ENCODE data around the gene HIC1. TPM values are rescaled to one million over a fixed set of nuclear protein-coding genes. Genes with fewer than 3 reads are reported as not detected.

HIC1 gene
- total RNA-seq, 2 donors from 2014 or later = 20.5 to 33.1 TPM

GRCh38 chr17:2065949-2066400 is 11.1 kb downstream of the HIC1 start:
- intact Hi-C loops (cut with DNase I) = no loop called here
- no peaks in the 10 kb centered on the region for H3K36me3 ChIP-seq
- no peak for DNase-seq (ENCODE audit: low spot score)
- TF ChIP-seq POLR2A (IDR thresholded peaks at IDR 0.05) (no peak), CTCF (IDR thresholded peaks at IDR 0.05) (no peak), POLR2AphosphoS5 (IDR thresholded peaks at IDR 0.05) (no peak)
- peak overlapping the region; percentile 75 to 82 for H3K27ac ChIP-seq
- 80% methylated on average over 10 of the region's 10 CpGs for WGBS
- H3K27me3 ChIP-seq (replicated peaks; ENCODE audit: insufficient read depth) = no peaks in the 10 kb centered on the region
- H3K4me1 ChIP-seq (replicated peaks) = peaks cover 5% of the 10 kb centered on the region
- H3K4me3 ChIP-seq = no peak overlapping the region
- H3K9me3 ChIP-seq = no peaks in the 10 kb centered on the region

- Histone ChIP-seq H3K4me3 (no peak overlapping the region), H3K36me3 (no peaks in the 10 kb centered on the region), H3K27me3 (replicated peaks; ENCODE audit: insufficient read depth) (no peaks in the 10 kb centered on the region), H3K4me1 (replicated peaks) (peaks cover 6% of the 10 kb centered on the region), H3K27ac (peak overlapping the region; percentile 56 to 75), H3K9me3 (no peaks in the 10 kb centered on the region)
- intact Hi-C loops (cut with DNase I) = no loop called here
- TF ChIP-seq POLR2AphosphoS5 (IDR thresholded peaks at IDR 0.05) = no peak
- 40% methylated on average over 14 of the region's 14 CpGs for WGBS
- DNase-seq (ENCODE audit: low spot score) = no peak
Observed at GRCh38 chr17:2067048-2067561, 12.2 kb downstream of the HIC1 start.

GRCh38 chr17:2067608-2068024 is 12.7 kb downstream of the HIC1 start:
- no peaks in the 10 kb centered on the region for H3K27me3 ChIP-seq (replicated peaks; ENCODE audit: insufficient read depth)
- H3K9me3 ChIP-seq = no peaks in the 10 kb centered on the region
- peaks cover 6% of the 10 kb centered on the region for H3K4me1 ChIP-seq (replicated peaks)
- intact Hi-C loops (cut with DNase I) = no loop called here
- no peak for DNase-seq (ENCODE audit: low spot score)
- WGBS = 10% methylated on average over 5 of the region's 5 CpGs
- no peak overlapping the region for H3K4me3 ChIP-seq
- no peaks in the 10 kb centered on the region for H3K36me3 ChIP-seq
- peak overlapping the region; percentile 56 to 75 for H3K27ac ChIP-seq
- no peak for TF ChIP-seq CTCF (IDR thresholded peaks at IDR 0.05)
- peak; percentile 41 for TF ChIP-seq POLR2AphosphoS5 (IDR thresholded peaks at IDR 0.05)
- no peak for TF ChIP-seq POLR2A (IDR thresholded peaks at IDR 0.05)

- intact Hi-C loops (cut with DNase I) = no loop called here
- no peaks in the 10 kb centered on the region for H3K36me3 ChIP-seq
- H3K27me3 ChIP-seq (replicated peaks; ENCODE audit: insufficient read depth) = no peaks in the 10 kb centered on the region
- H3K27ac ChIP-seq = peak overlapping the region; percentile 56 to 75
- DNase-seq (ENCODE audit: low spot score) = no peak
- H3K4me1 ChIP-seq (replicated peaks) = peaks cover 6% of the 10 kb centered on the region
- no peak overlapping the region for H3K4me3 ChIP-seq
- 37% methylated on average over 6 of the region's 6 CpGs for WGBS
- TF ChIP-seq CTCF (IDR thresholded peaks at IDR 0.05) (no peak), POLR2AphosphoS5 (IDR thresholded peaks at IDR 0.05) (no peak), POLR2A (IDR thresholded peaks at IDR 0.05) (no peak)
- H3K9me3 ChIP-seq = no peaks in the 10 kb centered on the region
Observed at GRCh38 chr17:2068031-2068518, 13.2 kb downstream of the HIC1 start.

- no peak for DNase-seq (ENCODE audit: low spot score)
- TF ChIP-seq POLR2A (IDR thresholded peaks at IDR 0.05) = no peak
- no peak for TF ChIP-seq CTCF (IDR thresholded peaks at IDR 0.05)
- TF ChIP-seq POLR2AphosphoS5 (IDR thresholded peaks at IDR 0.05) = no peak
- peak overlapping the region; percentile 56 to 75 for H3K27ac ChIP-seq
- WGBS = 55% methylated on average over 15 of the region's 15 CpGs
- intact Hi-C loops (cut with DNase I) = no loop called here
- peaks cover 6% of the 10 kb centered on the region for H3K4me1 ChIP-seq (replicated peaks)
- no peaks in the 10 kb centered on the region for H3K36me3 ChIP-seq
- H3K9me3 ChIP-seq = no peaks in the 10 kb centered on the region
- no peaks in the 10 kb centered on the region for H3K27me3 ChIP-seq (replicated peaks; ENCODE audit: insufficient read depth)
- H3K4me3 ChIP-seq = no peak overlapping the region
Observed at GRCh38 chr17:2068519-2069051, 13.7 kb downstream of the HIC1 start.
